ENCODE measurements around the gene REG3G. TPM values are rescaled to one million over a fixed set of nuclear protein-coding genes. Genes with fewer than 3 reads are reported as not detected.

The REG3G gene
- total and polyA plus RNA-seq, 2 of the 4 experiments (the other 2 are of a cell fraction) = not detected

- no peak overlapping the region for H2BK15ac ChIP-seq (ENCODE audit: low read depth, low read length)
- in situ Hi-C loops (cut with MboI; ENCODE audit: low sequenced_read_pairs) (no loop called here), intact Hi-C loops (cut with micrococcal nuclease) (no loop called here), dilution Hi-C loops (cut with HindIII; ENCODE audit: low sequenced_read_pairs, unreplicated experiment) (no loop called here)
- no peak for TF ChIP-seq FOS (IDR thresholded peaks at IDR 0.05; ENCODE audit: low read depth, low read length)
- no peak for TF ChIP-seq CTCF (conservative IDR thresholded peaks at IDR 0.05; ENCODE audit: low read depth, low read length)
- TF ChIP-seq NFE2L2 (IDR thresholded peaks at IDR 0.05; ENCODE audit: low read depth, low read length) = no peak
- no peak for TF ChIP-seq ELK1 (IDR thresholded peaks at IDR 0.05; ENCODE audit: borderline replicate concordance, low read depth, low read length)
- no peak for TF ChIP-seq RAD21 (IDR thresholded peaks at IDR 0.05; ENCODE audit: low read length)
- no peak for TF ChIP-seq SMC3 (IDR thresholded peaks at IDR 0.05; ENCODE audit: low read depth, low read length)
- no peak for TF ChIP-seq CHD1 (IDR thresholded peaks at IDR 0.05; ENCODE audit: low read depth, low read length)
- H2AK9ac ChIP-seq (replicated peaks; ENCODE audit: low read depth, low read length, poor library complexity) = no peak overlapping the region
- H3K4me2 ChIP-seq (ENCODE audit: low read depth, low read length) = no peak overlapping the region
- H2AK5ac ChIP-seq (ENCODE audit: low read depth, low read length) = no peak overlapping the region
- H3K27me3 ChIP-seq (ENCODE audit: control insufficient read depth, insufficient read depth, low read length) = no peaks in the 10 kb centered on the region
- no peak overlapping the region for H4K8ac ChIP-seq (ENCODE audit: low read depth in 2 of 2, low read length in 2 of 2)
- H4K91ac ChIP-seq (ENCODE audit: insufficient read depth, low read depth, low read length) = no peak overlapping the region
- no peak overlapping the region for H4K5ac ChIP-seq (ENCODE audit: low read depth, low read length)
- no peak overlapping the region for H3K4me3 ChIP-seq (ENCODE audit: insufficient read depth, low read depth, low read length)
- H2BK5ac ChIP-seq (ENCODE audit: low read depth, low read length, poor library complexity, severe bottlenecking) = no peak overlapping the region
- no TSS peak for BruUV-seq (replicated peaks)
- DNase-seq = no peak
- no peak for ATAC-seq (ENCODE audit: low read depth)
- no peaks in the 10 kb centered on the region for H3K36me3 ChIP-seq (ENCODE audit: control insufficient read depth, insufficient read depth, low read length)
- H3K56ac ChIP-seq (ENCODE audit: extremely low read depth, insufficient read depth, low read length) = no peak overlapping the region
- CTCF ChIA-PET = no interaction called here
- no peaks in the 10 kb centered on the region for H3K79me1 ChIP-seq (ENCODE audit: low read depth in 1 of 2, low read length in 2 of 2)
- H3K9me3 ChIP-seq (ENCODE audit: control insufficient read depth, insufficient read depth, low read length) = peaks cover 11% of the 10 kb centered on the region; the same call in 1 of the 2 replicates
- H3K18ac ChIP-seq (ENCODE audit: low read depth, low read length) = no peak overlapping the region
- H3K4me1 ChIP-seq (ENCODE audit: control insufficient read depth, insufficient read depth, low read length) = no peaks in the 10 kb centered on the region
- no peak overlapping the region for H3K23ac ChIP-seq (ENCODE audit: low read depth, low read length)
- no peak overlapping the region for H3K27ac ChIP-seq (ENCODE audit: insufficient read depth, low read length)
- H2BK120ac ChIP-seq (ENCODE audit: low read depth, low read length) = no peak overlapping the region
- H4K20me1 ChIP-seq (ENCODE audit: insufficient read depth, low read length) = no peaks in the 10 kb centered on the region
- no peaks in the 10 kb centered on the region for H3K9me1 ChIP-seq (ENCODE audit: insufficient read depth, low read length)
- H3K9ac ChIP-seq (ENCODE audit: low read depth, low read length) = no peak overlapping the region
- POLR2A ChIA-PET (ENCODE audit: unreplicated experiment) = no interaction called here
- no peak overlapping the region for H2AFZ ChIP-seq (replicated peaks; ENCODE audit: low read length, poor library complexity)
- H3K4ac ChIP-seq (ENCODE audit: low read depth, low read length) = no peak overlapping the region
- no peak overlapping the region for H3K14ac ChIP-seq (replicated peaks; ENCODE audit: low read depth, low read length)
- WGBS, 2 experiments (ENCODE audit: extremely low coverage in 2 of 2, insufficient read length in 1 of 2) = 0% methylated on average over 1 of the region's 6 CpGs; no CpG with 5 or more reads in 1 of the 2 experiments
- H2BK20ac ChIP-seq (ENCODE audit: low read depth, low read length) = no peak overlapping the region
These were observed 11.9 kb upstream of the REG3G start for GRCh38 chr2:79013629-79014028.

All from IMR-90 (cell line).